COLO829 (cell line): ENCODE results near the gene ZMIZ2.
"Not testable (repeated sequence)": the region's sequence is repeated elsewhere in the genome, so short reads cannot be mapped to it uniquely, and the experiment has no call there.

Experiments
- DNase-seq: peaks from one replicate; pipeline ENCODE4 v3.0.0; 2012; ENCODE audit warnings: low spot score

The ZMIZ2 gene

DNA sequence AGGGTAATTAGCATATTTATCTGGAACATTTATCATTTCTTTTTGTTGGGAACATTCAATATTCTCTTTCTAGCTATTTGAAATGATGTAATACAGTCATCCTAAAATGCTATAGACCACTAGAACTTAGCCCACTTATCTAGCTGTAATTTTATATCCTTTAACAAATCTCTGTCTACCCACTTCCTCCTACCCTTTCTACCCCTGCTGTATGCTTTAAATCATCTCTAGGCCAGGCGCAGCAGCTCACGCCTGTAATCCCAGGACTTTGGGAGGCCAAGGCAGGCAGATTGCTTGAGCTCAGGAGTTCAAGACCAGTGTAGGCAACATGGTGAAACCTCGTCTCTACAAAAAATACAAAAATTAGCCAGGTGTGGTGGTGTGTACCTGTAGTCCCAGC, 25.8 kb downstream of the ZMIZ2 start:
- not testable (repeated sequence) for DNase-seq

DNA sequence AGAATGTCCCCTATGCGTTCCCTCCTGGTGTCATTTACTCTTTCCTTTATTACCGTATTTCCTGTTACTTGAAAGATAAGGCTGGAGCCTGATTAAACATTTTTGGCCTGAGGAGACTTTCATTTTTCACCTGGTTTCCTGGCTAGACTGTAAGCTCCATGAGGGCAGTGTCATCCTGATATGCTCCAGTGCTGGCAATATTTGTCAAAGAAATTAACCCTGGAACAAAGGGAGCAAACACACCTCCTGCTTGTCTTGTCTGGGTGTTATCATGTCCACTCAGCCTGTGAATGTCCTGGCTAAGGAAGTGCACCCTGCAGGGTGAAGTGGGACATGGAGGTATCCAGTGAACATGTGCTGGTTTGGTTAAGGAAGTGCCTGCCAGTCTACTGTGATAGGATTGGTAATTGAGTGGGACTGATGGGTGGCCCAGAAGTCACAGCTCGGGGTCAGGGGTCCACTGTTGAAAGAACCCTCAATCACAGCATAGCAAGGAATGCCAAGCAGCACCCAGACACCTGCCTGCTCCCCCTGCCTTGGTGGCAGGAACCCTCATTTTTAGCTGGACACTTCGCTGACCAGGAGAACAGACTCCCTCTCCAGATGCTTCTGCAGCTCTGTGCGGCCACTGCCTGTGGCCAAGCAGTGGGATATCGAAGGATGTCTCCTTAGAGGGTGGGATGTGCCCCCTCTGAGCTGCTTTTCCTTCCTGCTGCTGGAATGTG, 26.9 kb downstream of the ZMIZ2 start:
- DNase-seq, result no peak

DNA sequence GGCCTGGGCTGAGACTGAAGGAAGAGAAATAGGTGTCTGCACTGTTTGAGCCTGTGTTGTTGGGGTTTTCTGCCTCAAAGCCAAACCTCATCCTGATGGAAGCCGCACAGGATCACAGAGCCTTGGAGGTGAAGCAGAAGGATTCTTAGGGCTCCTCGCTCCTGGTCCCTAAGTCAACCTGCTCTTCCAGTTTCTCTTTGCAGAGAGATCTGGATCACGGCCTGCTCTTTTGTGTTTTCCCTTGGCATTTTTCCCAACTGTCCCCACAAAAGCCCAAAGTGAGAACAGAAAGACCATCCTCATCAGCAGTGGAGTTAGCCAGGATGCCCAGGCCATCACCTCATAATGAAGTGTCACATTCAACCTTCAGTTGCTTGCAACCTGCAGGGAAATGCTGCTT, 27.6 kb downstream of the ZMIZ2 start:
- no peak for DNase-seq

DNA sequence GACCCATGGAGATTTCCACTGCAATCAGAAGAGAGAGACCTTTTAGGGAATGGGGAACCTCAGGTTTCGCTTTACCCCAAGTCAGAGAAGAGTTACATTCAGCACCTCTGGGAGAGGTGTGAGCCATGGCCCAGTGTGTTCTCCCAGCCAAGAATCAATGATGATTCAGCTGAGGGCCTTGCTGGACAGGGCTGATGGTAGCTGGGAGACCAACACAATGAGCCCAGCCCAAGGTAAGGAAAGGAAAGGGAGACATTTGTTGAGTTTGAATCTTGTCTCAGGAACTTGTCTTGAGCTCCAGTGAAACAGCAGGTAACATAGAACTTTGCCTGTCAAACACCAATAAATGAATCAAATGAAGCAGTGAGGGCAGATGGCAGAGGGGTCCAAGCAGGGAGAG, 33.8 kb downstream of the ZMIZ2 start:
- DNase-seq, result no peak

DNA sequence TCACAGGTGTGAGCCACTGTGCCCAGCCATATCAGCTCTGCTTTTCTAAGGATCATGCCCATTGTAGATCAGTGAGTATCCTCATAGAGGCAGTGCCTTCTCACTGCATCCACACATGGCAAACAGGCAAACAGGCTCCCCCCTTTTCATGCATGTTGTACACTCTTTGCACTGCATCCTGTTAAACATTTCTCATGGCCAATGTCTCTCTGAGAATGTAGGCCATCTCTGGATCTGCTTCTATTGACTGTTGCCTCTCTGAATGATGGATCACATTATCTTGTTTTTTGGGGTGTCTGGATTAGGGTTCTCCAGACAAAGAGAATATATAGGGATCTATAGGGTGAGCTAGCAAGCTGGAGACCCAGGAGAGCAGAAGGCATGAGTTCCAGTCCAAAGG, 34.8 kb downstream of the ZMIZ2 start:
- DNase-seq, result no peak

DNA sequence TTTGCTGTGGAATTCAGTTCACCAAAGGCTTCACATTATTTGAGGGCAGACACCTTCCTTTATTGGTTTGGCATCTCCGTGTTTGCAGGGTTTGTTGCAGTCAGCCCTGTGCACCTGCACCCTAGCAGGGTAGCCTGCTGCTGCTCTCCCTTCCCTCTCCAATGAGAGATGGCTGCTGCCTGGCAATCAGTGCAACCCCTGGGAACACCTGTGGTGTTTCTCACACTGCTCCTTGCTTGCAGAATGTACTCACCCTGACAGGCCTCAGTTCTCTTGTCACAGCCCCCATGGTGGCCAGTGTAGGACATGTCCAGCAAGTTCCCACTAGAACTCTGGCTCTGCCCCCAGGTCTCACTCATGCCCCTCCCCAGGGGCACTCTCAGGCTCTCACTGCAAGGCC, 35.7 kb downstream of the ZMIZ2 start:
- DNase-seq, result no peak

DNA sequence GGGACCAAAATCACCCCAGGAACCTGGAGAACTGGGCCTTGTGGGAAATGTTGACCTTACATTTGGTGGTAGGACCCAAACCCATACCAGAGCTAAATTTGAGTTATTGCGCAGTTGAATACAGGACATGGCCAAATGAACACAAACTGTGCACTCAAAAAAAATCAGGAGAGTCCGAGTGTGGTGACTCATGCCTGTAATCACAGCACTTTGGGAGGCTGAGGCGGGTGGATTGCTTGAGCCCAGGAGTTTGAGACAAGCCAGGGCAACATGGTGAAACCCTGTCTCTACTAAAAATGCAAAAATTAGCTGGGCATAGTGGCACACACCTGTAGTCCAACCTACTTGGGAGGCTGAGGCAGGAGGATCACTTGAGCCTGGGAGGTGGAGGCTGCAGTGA, 36.6 kb downstream of the ZMIZ2 start:
- not testable (repeated sequence) for DNase-seq

DNA sequence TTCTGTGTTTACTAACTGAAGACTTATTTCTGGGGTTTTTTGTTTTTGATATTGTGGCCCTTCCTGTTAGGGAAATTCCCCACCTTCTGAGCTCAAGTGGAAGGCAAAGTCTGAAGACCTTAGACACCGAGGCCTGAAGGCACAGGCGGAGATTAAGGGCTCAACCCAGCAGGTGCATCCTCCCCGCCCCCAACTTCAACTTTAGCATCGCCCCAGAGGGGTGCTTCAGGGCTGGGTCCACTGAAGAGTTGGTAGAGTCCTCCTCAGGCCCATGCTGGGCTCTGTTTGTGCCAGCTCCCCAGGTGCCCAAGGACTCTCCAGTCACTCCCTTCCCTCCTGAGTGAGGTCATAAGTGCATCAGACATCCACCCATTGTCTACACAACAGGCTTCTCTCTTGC, 38.4 kb downstream of the ZMIZ2 start:
- no peak for DNase-seq

DNA sequence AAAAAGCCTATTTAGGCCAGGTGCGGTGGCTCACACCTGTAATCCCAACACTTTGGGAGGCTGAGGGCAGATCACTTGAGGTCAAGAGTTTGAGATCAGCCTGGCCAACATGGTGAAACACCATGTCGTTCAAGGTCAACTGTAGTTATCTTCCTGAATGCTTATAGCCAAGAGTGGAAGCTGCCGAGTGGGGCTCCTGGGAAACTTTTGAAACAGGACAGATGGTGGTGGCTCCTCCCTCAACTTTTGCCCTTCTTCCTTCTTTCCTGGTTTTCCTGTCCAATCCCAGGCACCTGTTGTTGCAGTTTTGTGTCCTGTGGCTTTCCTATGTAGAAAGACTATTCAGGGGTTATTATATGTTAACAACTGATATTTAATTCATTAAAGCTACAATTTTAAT, 39.1 kb downstream of the ZMIZ2 start:
- no peak for DNase-seq

DNA sequence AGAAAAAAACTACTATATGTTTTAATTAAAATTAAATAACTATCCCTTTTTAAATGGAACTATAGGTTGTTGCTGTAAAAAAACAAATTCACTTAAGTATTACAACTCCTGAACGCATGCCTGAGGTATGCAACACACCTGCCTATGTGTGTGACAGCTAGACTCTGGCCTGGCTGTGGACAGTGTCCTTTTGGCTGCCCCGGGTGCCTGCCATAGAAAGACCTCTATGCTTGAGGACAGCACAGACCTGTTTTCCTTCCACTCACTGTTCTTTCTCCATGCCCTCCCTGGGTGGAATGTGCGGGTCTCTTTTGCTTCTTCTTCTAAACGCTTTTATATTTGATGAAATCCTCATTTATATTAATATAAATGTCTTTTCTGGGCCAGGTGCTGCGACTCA, 41.3 kb downstream of the ZMIZ2 start:
- DNase-seq, result no peak

DNA sequence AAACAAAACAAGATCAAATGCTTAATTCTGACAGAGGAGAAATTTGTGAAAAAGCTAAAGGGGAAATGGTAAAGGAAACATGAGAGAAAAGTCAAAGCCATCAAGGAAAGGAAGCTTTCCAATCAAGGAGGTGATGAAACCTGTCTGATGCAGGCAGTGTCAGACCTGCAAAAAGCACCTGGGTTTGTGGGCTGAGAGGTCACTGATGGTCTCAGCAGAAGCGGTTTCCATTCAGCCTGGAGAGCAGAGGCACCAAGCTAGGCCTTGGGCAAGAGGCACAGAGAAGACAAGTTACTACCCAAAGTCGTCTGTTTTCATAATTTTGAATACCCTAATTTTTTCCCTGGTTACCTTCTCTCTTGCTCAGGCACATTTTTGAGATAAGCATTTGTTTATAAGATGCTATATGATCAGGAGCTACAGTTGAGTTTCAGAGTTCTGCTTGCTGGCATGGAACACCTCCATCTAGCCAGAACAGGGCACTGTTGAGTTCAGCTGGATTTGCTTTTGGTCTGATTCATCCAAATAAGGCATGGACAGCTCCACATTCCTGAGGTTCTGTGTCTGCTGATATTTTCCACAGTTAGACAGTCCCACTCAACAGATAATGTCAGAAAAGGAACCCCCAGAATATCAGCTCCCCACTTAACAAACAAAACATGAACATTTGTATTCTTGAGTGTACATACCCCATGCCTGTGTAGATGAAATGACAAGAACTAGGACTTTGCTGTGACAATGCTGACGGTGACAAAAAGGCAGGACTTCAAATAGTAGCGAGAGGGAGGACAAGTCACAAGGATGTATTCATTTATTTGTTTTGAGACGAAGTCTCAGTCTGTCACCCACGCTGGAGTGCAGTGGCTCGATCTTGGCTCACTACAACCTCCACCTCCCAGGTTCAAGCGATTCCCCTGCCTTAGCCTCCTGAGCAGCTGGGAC, 42.9 kb downstream of the ZMIZ2 start:
- DNase-seq, result no peak

DNA sequence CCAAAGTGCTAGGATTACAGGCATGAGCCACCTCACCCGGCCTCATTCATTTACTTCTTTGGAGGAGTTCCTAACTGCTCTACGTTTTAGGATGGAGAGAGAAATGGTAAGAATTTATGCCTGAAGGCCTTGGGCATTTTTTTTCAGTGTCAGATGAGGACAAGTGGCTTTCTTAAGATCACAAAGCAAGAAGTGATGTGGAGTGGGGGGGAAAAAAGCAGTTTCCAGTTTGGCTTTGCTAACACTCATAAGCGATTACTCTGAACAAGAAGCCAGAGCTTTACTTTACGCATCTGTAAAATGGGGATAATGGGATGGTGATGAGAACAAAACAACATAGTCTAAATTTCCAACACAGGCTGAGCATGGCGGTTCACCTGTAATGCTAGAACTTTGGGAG, 45.3 kb downstream of the ZMIZ2 start:
- no peak for DNase-seq

DNA sequence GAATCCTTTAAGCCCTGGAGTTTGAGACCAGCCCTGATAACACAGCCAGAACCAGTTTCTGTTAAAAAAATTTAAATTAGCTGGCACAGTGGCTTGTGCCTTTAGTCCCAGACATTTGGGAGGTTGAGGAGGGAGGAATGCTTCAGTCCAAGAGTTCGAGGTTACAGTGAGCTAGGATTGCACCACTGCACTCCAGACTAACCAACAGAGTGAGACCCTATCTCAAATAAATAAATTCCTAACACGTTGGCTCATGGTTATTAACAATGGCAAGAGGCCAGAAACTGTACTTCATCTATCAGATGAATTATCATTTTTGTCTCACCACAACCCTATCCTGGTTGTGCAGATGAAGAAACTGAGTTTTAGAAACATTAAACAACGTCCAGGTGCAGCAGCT, 45.7 kb downstream of the ZMIZ2 start:
- DNase-seq, result no peak

DNA sequence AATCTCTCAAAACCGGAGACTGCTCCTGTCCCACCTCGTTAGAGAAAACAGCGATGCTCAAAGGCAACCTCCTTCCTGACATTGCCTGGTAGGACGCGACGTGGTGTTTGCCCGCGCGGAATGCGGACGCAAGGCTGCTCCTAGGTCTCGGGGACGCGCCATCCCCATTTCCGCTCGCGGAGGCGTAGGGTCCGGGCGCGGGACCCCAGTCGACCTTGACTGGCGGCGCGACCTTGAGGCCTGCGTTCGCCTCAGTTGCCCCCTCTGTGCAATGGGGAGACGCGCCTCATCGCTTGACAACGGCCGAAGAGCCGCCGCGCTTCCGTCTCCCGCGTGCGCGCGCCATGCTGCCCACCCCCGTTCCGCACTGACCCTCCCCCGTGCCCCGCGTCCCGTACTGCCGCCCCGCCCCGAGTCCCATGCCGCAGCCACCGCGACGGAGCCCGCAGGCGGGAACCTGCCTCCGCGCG, 47.4 kb downstream of the ZMIZ2 start:
- peak; percentile 54 for DNase-seq

DNA sequence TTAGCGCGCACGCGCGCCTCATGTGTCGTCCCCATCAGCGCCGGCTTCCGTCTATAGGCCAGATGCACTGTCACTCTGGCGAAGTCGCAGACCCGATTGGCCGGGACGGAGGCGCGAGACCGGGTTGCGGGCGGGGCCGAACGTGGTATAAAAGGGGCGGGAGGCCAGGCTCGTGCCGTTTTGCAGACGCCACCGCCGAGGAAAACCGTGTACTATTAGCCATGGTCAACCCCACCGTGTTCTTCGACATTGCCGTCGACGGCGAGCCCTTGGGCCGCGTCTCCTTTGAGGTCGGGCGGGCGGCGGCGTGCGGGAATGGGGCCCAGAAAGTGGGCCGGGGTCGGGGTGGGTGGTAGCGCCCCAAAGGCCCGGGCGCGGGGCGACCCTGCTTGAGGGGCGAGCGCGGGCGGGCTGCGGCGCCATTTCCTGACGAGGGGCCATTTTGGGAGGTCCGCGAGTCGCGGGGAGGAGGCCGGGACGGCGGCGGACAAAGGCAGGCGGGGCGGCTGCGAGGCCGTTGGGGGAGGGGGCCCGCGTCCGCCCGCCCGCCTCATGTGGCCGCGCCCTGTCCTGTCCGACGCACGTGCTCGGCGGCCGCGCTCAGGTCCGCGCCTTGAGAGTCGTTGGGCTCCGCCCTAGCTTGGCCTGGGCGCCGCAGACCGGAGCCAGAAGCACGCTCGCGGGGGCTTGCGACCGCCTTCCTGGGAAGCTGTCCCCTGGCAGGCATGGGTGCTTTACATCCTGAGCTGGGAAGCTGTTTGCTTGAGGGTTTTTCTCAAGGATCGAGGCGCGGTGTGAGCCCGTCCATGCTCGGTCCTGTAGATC, 48.1 kb downstream of the ZMIZ2 start, which contains the start of gene PPIA:
PPIA (plus strand) TSS at position 178 of the 825 bp plus-strand sequence; CDS start at position 222, 44 bp downstream.
- DNase-seq, result peak; percentile 100

DNA sequence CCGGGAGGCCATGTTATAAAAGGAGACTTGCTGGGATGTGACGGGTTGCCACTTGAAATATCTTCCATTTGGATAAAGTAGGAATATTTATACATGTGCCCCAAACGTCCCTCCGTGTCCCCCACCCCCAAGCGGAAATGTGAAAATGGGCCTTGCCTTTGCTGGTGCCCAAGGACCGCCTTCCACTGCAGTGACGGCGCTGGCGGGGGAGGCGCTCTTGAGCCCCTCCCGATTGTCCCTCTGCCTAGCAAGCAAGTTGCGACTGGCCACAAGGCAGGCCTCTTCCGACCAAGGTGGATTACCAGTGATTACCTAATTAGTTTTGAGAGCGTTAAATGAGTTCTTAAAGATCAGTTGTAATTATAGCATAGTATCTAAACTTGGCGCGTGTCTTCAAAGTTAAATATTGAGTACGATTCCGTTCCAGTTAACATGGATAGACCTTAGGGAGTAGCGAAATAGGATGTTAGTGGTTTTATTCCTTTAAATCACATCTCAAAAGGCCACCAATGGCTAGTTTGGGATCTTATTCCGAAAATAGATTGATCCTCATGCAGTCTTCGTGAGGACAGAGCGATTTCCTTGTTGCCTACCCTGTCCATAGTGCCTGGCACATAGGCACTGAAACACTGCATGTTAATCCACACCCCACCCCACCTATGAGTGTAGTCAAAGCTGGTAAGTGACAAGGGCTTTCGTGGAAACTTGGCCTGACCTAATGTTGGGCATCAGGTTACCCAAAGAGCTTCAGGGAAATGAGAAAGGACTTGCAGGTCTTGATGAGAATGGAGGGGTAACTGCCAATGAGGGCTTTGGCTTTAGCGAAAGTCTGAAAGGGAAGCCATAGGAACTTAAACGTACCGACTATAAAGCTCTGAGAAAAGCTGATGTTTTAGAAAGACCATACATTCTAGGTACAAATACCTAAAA, 48.9 kb downstream of the ZMIZ2 start:
- DNase-seq, result peak; percentile 87

DNA sequence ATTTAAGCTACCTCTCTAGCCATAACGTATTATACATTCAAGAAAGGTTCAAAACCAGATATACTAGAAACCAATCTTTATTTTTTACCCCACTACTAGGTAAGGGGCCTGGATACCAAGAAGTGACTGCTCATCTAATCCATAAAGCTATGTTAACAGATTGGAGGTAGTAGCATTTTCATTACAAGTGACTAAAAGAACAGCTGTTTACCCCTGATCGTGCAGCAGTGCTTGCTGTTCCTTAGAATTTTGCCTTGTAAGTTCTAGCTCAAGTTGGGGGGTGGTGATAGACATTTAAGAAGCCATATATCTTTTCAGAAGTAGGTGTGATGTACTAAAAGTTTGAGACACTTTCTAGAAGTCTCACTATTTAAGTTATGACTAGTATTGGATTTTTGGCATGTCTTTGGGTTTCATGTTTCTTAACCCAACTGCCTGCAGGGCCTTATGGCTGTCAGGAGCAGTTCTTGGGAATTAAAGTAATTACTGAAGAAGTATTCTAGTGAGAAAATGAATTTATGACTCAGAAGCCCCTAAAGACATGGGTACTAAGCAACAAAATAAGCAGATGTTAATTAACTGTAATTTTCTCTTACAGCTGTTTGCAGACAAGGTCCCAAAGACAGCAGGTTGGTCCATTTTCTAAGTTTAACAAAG, 50.1 kb downstream of the ZMIZ2 start:
- DNase-seq, result no peak

DNA sequence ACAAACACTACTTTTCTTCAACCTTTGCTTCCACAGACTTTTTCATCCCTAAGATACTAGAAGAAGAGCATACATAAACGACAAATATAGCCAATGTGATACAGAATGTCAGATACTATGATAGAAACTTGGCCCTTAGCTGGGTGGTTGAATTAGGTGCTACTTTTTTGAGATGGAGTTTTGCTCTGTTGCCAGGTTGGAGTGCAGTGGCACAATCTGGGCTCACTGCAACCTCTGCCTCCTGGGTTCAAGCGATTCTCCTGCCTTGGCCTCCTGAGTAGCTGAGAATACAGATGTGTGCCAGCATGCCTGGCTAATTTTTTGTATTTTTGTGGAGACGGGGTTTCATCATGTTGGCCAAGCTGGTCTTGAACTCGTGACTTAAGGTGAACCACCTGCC, 51.3 kb downstream of the ZMIZ2 start:
- no peak for DNase-seq

DNA sequence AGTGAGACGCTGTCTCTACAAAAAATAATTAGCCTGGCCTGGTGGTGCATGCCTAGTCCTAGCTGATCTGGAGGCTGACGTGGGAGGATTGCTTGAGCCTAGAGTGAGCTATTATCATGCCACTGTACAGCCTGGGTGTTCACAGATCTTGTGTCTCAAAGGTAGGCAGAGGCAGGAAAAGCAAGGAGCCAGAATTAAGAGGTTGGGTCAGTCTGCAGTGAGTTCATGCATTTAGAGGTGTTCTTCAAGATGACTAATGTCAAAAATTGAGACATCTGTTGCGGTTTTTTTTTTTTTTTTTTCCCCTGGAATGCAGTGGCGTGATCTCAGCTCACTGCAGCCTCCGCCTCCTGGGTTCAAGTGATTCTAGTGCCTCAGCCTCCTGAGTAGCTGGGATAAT, 53.2 kb downstream of the ZMIZ2 start:
- DNase-seq, result no peak

DNA sequence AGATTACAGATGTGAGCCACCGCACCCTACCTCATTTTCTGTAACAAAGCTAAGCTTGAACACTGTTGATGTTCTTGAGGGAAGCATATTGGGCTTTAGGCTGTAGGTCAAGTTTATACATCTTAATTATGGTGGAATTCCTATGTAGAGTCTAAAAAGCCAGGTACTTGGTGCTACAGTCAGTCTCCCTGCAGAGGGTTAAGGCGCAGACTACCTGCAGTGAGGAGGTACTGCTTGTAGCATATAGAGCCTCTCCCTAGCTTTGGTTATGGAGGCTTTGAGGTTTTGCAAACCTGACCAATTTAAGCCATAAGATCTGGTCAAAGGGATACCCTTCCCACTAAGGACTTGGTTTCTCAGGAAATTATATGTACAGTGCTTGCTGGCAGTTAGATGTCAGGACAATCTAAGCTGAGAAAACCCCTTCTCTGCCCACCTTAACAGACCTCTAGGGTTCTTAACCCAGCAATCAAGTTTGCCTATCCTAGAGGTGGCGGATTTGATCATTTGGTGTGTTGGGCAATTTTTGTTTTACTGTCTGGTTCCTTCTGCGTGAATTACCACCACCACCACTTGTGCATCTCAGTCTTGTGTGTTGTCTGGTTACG, 53.9 kb downstream of the ZMIZ2 start:
- no peak for DNase-seq
